Measurements from ENCODE around the gene HOXA3. TPM values are rescaled to one million over a fixed set of nuclear protein-coding genes. Genes with fewer than 3 reads are reported as not detected.

Gene HOXA3
- total and polyA plus RNA-seq, 4 donors = 1.9 to 10.7 (median 6.3) TPM

- Histone ChIP-seq H3K4me3 (no peak overlapping the region), H3K27me3 (ENCODE audit: control insufficient read depth in 3 of 3, insufficient read depth in 3 of 3, low read length in 2 of 3) (peaks cover 5 to 63% (median 9%) of the 10 kb centered on the region in 3 donors), H3K4me1 (ENCODE audit: control insufficient read depth in 5 of 5, insufficient read depth in 5 of 5, low read length in 5 of 5) (peaks cover 0 to 63% (median 6%) of the 10 kb centered on the region in 5 donors), H3K27ac (ENCODE audit: low read depth in 1 of 2, low read length in 1 of 2) (no peak overlapping the region), H3K36me3 (ENCODE audit: control insufficient read depth in 4 of 4, insufficient read depth in 4 of 4, low read length in 4 of 4) (no peaks in the 10 kb centered on the region), H3K9ac (ENCODE audit: insufficient read depth in 1 of 2, low read length in 2 of 2) (no peak overlapping the region), H3K9me3 (ENCODE audit: control insufficient read depth in 4 of 4, insufficient read depth in 3 of 4, low read length in 3 of 4) (peaks cover 0 to 6% (median 0%) of the 10 kb centered on the region in 4 donors)
- ATAC-seq (ENCODE audit: insufficient read depth, low FRiP score) (no peak), DNase-seq (peak; percentile 39 to 86 (median 81))
- TF ChIP-seq CTCF (IDR thresholded peaks at IDR 0.05; ENCODE audit: control extremely low read depth, extremely low read depth) = no peak
- 35 to 39% methylated on average over 3 of the region's 3 CpGs for WGBS, 2 donors
These were observed 61.3 kb downstream of the HOXA3 start for GRCh38 chr7:27091105-27091504.

DNA sequence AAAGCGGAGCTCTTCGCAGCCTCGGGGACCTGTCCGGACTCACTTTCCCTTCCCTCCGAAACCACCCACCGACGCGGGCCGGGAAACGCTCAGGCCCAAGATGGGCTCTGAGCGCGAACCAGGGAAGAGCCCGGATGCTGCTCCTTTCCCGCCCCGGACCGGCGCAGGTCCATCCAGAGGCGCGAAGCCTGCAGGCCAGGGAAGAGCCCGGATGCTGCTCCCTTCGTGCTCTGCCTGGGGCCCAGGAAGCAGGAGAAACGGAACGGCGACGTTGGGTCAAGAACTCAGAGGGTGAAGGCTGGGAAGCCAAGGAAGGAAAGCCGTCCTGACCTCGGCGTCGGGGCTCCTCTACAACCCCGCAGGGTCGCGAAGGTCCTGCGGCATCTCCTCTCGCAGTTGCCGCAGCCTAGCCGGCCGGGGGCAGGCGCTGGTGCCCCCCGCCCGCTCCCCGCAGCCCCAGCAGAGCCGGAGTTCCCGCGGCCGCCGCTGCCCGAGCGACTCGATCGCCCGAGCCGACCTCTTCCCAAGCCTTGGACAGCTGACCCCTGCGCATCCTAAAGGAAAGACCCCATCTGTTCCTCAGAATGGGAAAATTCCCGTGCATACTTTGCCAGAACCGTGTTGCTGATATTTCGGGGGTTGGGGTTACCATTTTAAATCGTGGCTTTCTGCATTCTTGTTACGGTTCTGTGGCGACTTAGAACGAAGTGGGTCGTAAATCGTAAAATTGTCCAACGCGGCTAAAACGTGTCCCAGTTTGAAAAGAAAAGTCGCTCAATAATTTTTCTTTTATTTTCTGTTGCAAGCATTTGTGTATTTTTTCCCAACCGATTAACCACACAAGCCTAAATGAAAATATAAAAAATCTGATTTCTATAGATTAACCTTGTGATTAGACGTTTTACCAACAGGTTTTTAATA, 64.1 kb downstream of the HOXA3 start:
- peak; percentile 27 to 49 (median 37) for DNase-seq
- 19 to 27% methylated on average over 63 to 68 of the region's 68 CpGs for WGBS, 2 donors
- no peak overlapping the region for H3K4me3 ChIP-seq

DNA sequence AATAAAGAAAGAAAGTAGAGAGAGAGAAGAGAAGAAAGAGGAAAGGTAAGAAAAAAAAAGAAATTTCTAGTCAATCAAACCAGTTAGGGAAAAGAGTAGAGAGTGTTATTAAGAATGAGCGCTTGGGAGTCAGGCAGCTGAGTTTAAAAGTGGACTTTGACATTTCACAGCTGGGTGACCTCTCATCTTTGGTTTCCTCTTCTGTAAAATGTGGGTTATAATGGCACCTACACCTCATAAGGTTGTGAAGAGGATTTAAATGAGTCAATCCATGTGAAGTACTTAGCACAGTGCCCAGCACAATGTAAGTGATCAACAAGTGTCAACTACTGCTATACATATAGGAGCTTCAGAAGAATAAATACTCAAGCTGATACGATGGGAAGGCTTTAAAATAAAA, 68.7 kb downstream of the HOXA3 start:
- ATAC-seq (ENCODE audit: insufficient read depth, low FRiP score) (no peak), DNase-seq (no peak)
- WGBS, 2 donors = 86 to 97% methylated on average over 2 of the region's 2 CpGs
- Histone ChIP-seq H3K9me3 (ENCODE audit: control insufficient read depth in 4 of 4, insufficient read depth in 3 of 4, low read length in 3 of 4) (peaks cover 0 to 6% (median 0%) of the 10 kb centered on the region in 4 donors), H3K4me1 (ENCODE audit: control insufficient read depth in 5 of 5, insufficient read depth in 5 of 5, low read length in 5 of 5) (peaks cover 0 to 6% (median 0%) of the 10 kb centered on the region in 5 donors), H3K27me3 (ENCODE audit: control insufficient read depth in 3 of 3, insufficient read depth in 3 of 3, low read length in 2 of 3) (peaks cover 0 to 27% (median 0%) of the 10 kb centered on the region in 3 donors), H3K4me3 (no peak overlapping the region), H3K9ac (ENCODE audit: insufficient read depth in 1 of 2, low read length in 2 of 2) (no peak overlapping the region), H3K27ac (ENCODE audit: low read depth in 1 of 2, low read length in 1 of 2) (no peak overlapping the region), H3K36me3 (ENCODE audit: control insufficient read depth in 4 of 4, insufficient read depth in 4 of 4, low read length in 4 of 4) (no peaks in the 10 kb centered on the region)
- TF ChIP-seq CTCF (IDR thresholded peaks at IDR 0.05; ENCODE audit: control extremely low read depth, extremely low read depth) = no peak

More for the DNA sequence above, 64.1 kb downstream of the HOXA3 start:
- H3K27me3 ChIP-seq (ENCODE audit: control insufficient read depth in 3 of 3, insufficient read depth in 3 of 3, low read length in 2 of 3) = peaks cover 5 to 50% (median 7%) of the 10 kb centered on the region in 3 donors
- H3K4me1 ChIP-seq (ENCODE audit: control insufficient read depth in 5 of 5, insufficient read depth in 5 of 5, low read length in 5 of 5) = peaks cover 0 to 40% (median 0%) of the 10 kb centered on the region in 5 donors
- peaks cover 0 to 6% (median 0%) of the 10 kb centered on the region in 4 donors for H3K9me3 ChIP-seq (ENCODE audit: control insufficient read depth in 4 of 4, insufficient read depth in 3 of 4, low read length in 3 of 4)
- H3K36me3 ChIP-seq (ENCODE audit: control insufficient read depth in 4 of 4, insufficient read depth in 4 of 4, low read length in 4 of 4) = no peaks in the 10 kb centered on the region
- no peak for TF ChIP-seq CTCF (IDR thresholded peaks at IDR 0.05; ENCODE audit: control extremely low read depth, extremely low read depth)
- no peak overlapping the region for H3K9ac ChIP-seq (ENCODE audit: insufficient read depth in 1 of 2, low read length in 2 of 2)
- ATAC-seq (ENCODE audit: insufficient read depth, low FRiP score) = no peak
- no peak overlapping the region for H3K27ac ChIP-seq (ENCODE audit: low read depth in 1 of 2, low read length in 1 of 2)

Measured in lung (tissue), 12 donors.